DND-41 (cell line): ENCODE data around the gene CARD19.

Experiments
- ATAC-seq: fragments of 200-7000 bp; cut with Tn5 transposase; 3 replicates; pipeline ENCODE4 v1.9.1; 2021; ENCODE audit warnings: low read depth; ENCODE audit not compliant: insufficient read depth
- DNase-seq: peaks from one replicate; pipeline ENCODE4 v3.0.0-alpha.2; 2020
- H2AFZ ChIP-seq: 2 replicates; pipeline ENCODE4 v1.6.0; 2012; ENCODE audit warnings: low read depth, low read length
- H3K27ac ChIP-seq: 2 replicates; pipeline ENCODE4 v1.5.1; 2012; ENCODE audit warnings: low read length, inconsistent platforms
- H3K27me3 ChIP-seq: fragments of 200-600 bp; sonication (generic); 2 replicates; pipeline ENCODE4 v1.6.0; 2012; ENCODE audit warnings: low read length, mild to moderate bottlenecking, inconsistent platforms; ENCODE audit not compliant: insufficient read depth, poor library complexity
- H3K36me3 ChIP-seq: 2 replicates; pipeline ENCODE4 v1.5.1; 2012; ENCODE audit warnings: low read length, inconsistent platforms; ENCODE audit not compliant: insufficient read depth
- H3K4me1 ChIP-seq: 2 replicates; pipeline ENCODE4 v1.5.1; 2012; ENCODE audit warnings: mild to moderate bottlenecking, low read length; ENCODE audit not compliant: insufficient read depth
- H3K4me2 ChIP-seq: 2 replicates; pipeline ENCODE4 v1.6.0; 2012; ENCODE audit warnings: mild to moderate bottlenecking, moderate library complexity, low read length, inconsistent platforms; ENCODE audit not compliant: insufficient read depth
- H3K4me3 ChIP-seq, 2 experiments: fragments of 200-600 bp in 1 of 2; shearing (Covaris generic) in 1 of 2; 2 replicates each; pipeline ENCODE4 v1.5.1; 2012 to 2016; ENCODE audit warnings: inconsistent platforms in 2 of 2, low read length in 2 of 2, mild to moderate bottlenecking in 2 of 2, low read depth in 1 of 2, moderate library complexity in 1 of 2
- H3K79me2 ChIP-seq: 2 replicates; pipeline ENCODE4 v1.6.0; 2012; ENCODE audit warnings: low read length, inconsistent platforms; ENCODE audit not compliant: insufficient read depth
- H3K9ac ChIP-seq: 2 replicates; pipeline ENCODE4 v1.6.0; 2012; ENCODE audit warnings: low read depth, mild to moderate bottlenecking, inconsistent platforms, low read length, moderate library complexity
- H3K9me3 ChIP-seq: 2 replicates; pipeline ENCODE4 v1.5.1; 2012; ENCODE audit warnings: low read length, moderate library complexity, mild to moderate bottlenecking, inconsistent platforms; ENCODE audit not compliant: insufficient read depth, severe bottlenecking
- H4K20me1 ChIP-seq: 2 replicates; pipeline ENCODE4 v1.6.0; 2012; ENCODE audit warnings: low read length; ENCODE audit not compliant: insufficient read depth
- CTCF ChIP-seq: IDR thresholded peaks from 2 replicates; pipeline ENCODE4 v1.5.1; 2012; ENCODE audit warnings: borderline replicate concordance, low read length, moderate library complexity, mild to moderate bottlenecking; ENCODE audit not compliant: poor library complexity, severe bottlenecking; ENCODE audit errors: extremely low read depth
- EZH2 ChIP-seq: IDR thresholded peaks from 3 replicates; pipeline ENCODE4 v1.6.1; 2012; ENCODE audit warnings: borderline replicate concordance, low read depth, mild to moderate bottlenecking, moderate library complexity, low read length, inconsistent platforms; ENCODE audit not compliant: severe bottlenecking

CARD19 gene

DNA sequence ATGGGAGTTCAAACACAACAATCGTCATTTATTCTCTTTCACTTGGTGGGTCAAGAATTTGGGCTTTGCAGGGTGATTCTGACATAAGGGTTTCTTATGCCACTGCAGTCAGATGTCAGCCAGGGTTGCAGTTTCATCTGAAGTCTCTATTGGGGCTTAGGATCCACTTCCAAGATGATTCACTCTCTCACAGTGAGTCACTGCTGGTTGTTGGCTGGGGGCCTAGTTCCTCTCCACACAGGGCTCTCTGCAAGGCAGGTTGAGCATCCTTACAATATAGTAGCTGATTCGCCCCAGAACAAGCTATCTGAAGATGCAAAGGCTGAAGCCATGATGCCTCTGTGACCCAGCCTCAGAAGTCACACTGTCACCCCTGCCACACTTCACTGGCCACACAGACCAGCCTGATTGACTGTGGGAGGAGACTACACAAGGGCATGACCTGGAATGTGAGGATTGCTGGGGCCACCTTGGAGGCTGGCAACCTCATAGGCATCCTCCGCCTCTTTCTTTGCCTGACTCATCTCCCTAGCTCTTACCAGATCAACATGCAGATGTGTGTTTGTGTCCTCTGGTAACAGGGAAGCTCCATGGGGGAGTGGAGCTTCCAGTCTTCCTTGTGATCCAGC is 4.5 kb upstream of the CARD19 start:
- no peak overlapping the region for H2AFZ ChIP-seq
- DNase-seq: no peak
- no peak overlapping the region for H3K4me2 ChIP-seq
- no peak overlapping the region for H3K27ac ChIP-seq
- no peak overlapping the region for H3K9ac ChIP-seq
- H4K20me1 ChIP-seq: no peaks in the 10 kb centered on the region
- TF ChIP-seq CTCF (no peak), EZH2 (no peak)
- H3K27me3 ChIP-seq: no peaks in the 10 kb centered on the region
- H3K36me3 ChIP-seq: no peaks in the 10 kb centered on the region; the same call in 1 of the 2 replicates
- H3K4me3 ChIP-seq: no peak overlapping the region
- H3K4me1 ChIP-seq: peaks cover 14% of the 10 kb centered on the region
- no peaks in the 10 kb centered on the region for H3K9me3 ChIP-seq
- H3K79me2 ChIP-seq: no peaks in the 10 kb centered on the region; the same call in 1 of the 2 replicates
- ATAC-seq: no peak

DNA sequence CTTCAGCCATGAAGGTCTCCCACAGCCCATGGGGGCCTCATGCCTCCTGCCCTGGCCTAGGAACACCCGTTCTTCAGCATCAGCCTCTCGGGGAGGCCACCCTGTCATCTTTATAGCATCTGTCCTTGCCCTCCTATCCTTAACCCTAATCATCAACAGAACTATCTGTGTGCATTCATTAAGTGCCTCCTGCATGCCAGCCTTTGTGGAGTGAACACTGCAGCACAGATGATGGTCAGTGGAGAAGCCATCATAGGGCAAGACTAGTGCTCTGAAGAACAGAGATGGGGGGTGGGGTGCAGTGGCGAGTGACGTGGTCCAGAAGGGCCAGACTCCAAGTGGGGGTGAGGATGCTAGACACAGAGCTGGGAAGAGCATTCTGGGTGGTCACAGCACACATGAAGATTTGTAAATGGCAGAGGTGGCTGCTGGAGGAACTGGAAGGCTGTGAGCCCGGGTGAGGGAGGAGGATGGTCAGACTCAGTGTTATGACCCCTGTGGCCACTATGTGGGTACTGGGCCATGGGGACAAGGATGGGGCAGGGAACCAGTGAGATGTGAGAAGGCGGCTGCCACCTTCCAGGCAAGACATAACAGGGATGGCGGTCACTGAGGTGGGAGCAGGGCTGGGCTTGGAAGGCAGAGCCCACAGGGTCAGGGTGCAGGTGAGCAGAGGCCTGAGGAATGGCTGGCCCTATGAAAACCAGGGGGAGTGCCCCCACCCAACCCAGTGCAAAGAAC is 3.6 kb upstream of the CARD19 start:
- H3K4me3 ChIP-seq: no peak overlapping the region
- no peak overlapping the region for H3K27ac ChIP-seq
- H3K4me1 ChIP-seq: peaks cover 22% of the 10 kb centered on the region
- H3K4me2 ChIP-seq: no peak overlapping the region
- no peak overlapping the region for H3K9ac ChIP-seq
- no peak for DNase-seq
- ATAC-seq: no peak
- no peaks in the 10 kb centered on the region for H4K20me1 ChIP-seq
- H3K36me3 ChIP-seq: no peaks in the 10 kb centered on the region; the same call in 1 of the 2 replicates
- H3K27me3 ChIP-seq: no peaks in the 10 kb centered on the region
- TF ChIP-seq EZH2 (no peak), CTCF (no peak)
- peaks cover 8% of the 10 kb centered on the region; the same call in 1 of the 2 replicates for H3K79me2 ChIP-seq
- no peak overlapping the region for H2AFZ ChIP-seq
- no peaks in the 10 kb centered on the region for H3K9me3 ChIP-seq

DNA sequence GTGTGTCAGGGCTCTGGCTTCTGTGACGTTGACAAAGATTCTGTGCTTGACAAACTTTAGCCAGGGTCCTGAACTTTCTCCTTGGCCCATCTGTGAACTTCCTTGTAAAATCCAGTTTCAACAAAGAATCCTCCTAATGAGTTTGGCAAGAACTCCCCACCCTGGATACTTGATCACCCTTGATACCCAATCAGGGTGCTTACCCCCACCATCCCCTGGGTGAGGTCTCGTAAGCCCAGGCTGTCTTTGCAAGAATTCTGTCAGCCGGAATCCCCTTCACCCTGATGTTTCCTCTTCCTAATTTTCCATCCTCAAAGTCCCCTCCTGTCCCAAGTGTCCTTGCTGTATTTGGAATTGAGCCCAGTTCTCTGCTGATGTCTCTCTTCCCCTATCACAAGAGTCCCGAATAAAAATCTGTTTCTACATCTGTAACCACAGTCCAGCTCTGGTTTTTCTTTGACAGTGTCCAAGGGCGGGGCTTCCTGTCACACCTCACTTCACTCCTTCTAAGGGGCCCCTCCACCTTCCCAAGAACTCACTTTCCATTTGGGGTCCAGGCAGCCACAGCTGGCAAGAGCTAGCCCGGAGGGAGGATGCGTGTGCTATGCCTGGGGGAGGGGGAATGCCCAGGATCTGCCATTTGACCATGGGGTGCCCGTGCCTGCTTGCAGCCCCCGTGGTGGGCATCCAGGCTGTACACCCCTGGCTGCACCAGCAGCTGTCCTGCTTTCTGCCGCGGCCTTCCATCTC is 2.7 kb upstream of the CARD19 start:
- Histone ChIP-seq H3K4me1 (peaks cover 31% of the 10 kb centered on the region), H3K9ac (no peak overlapping the region), H3K4me3 (no peak overlapping the region), H3K79me2 (peaks cover 16% of the 10 kb centered on the region), H4K20me1 (no peaks in the 10 kb centered on the region), H3K27ac (no peak overlapping the region), H3K9me3 (no peaks in the 10 kb centered on the region), H3K27me3 (no peaks in the 10 kb centered on the region), H3K4me2 (no peak overlapping the region), H2AFZ (no peak overlapping the region), H3K36me3 (no peaks in the 10 kb centered on the region; the same call in 1 of the 2 replicates)
- TF ChIP-seq CTCF (no peak), EZH2 (no peak)
- ATAC-seq (no peak), DNase-seq (no peak)
